Astrocyte (in vitro differentiated cells and primary cell): ENCODE measurements around the gene THYN1. TPM values are rescaled to one million over a fixed set of nuclear protein-coding genes. Genes with fewer than 3 reads are reported as not detected.

Experiments used
- DNase-seq: peaks from one replicate; pipeline ENCODE4 v3.0.0-alpha.2; 2010; ENCODE audit warnings: low read depth
- FAIRE-seq: peaks from 2 replicates; lab custom pipeline; 2011; peaks lifted over from hg19 to GRCh38; lab: Jason Lieb, UNC
- H2AFZ ChIP-seq: 2 replicates; pipeline ENCODE4 v1.6.0; 2012; ENCODE audit warnings: low read depth, low read length, inconsistent platforms
- H3K27ac ChIP-seq: 2 replicates; pipeline ENCODE4 v1.5.1; 2011; ENCODE audit warnings: low read depth, low read length, inconsistent platforms
- H3K27me3 ChIP-seq: 2 replicates; pipeline ENCODE4 v1.6.0; 2011; ENCODE audit warnings: low read length, inconsistent platforms; ENCODE audit not compliant: insufficient read depth
- H3K36me3 ChIP-seq: 2 replicates; pipeline ENCODE4 v1.5.1; 2011; ENCODE audit warnings: low read length, inconsistent platforms; ENCODE audit not compliant: insufficient read depth
- H3K4me1 ChIP-seq: 2 replicates; pipeline ENCODE4 v1.5.1; 2011; ENCODE audit warnings: low read length, inconsistent platforms; ENCODE audit not compliant: insufficient read depth
- H3K4me2 ChIP-seq: 2 replicates; pipeline ENCODE4 v1.6.0; 2012; ENCODE audit warnings: low read length, inconsistent platforms
- H3K4me3 ChIP-seq: 2 replicates; pipeline ENCODE4 v1.5.1; 2011; ENCODE audit warnings: low read depth, mild to moderate bottlenecking, low read length, inconsistent platforms; ENCODE audit not compliant: insufficient read depth
- H3K79me2 ChIP-seq: 2 replicates; pipeline ENCODE4 v1.6.0; 2012; ENCODE audit warnings: mild to moderate bottlenecking, low read length, inconsistent platforms; ENCODE audit not compliant: insufficient read depth
- H3K9ac ChIP-seq: 2 replicates; pipeline ENCODE4 v1.6.0; 2012; ENCODE audit warnings: mild to moderate bottlenecking, low read length, inconsistent platforms
- H3K9me3 ChIP-seq: 2 replicates; pipeline ENCODE4 v1.5.1; 2012; ENCODE audit warnings: low read depth, mild to moderate bottlenecking, low read length, inconsistent platforms; ENCODE audit not compliant: insufficient read depth
- H4K20me1 ChIP-seq: 2 replicates; pipeline ENCODE4 v1.6.0; 2012; ENCODE audit warnings: low read length, inconsistent platforms; ENCODE audit not compliant: insufficient read depth
- H3K27ac Mint-ChIP-seq: one replicate; pipeline ENCODE4 v1.8.0; 2021; ENCODE audit warnings: mild to moderate bottlenecking, mixed read lengths; ENCODE audit not compliant: unreplicated experiment
- H3K27me3 Mint-ChIP-seq: one replicate; pipeline ENCODE4 v1.8.0; 2021; ENCODE audit warnings: low read depth, mixed read lengths; ENCODE audit not compliant: unreplicated experiment
- H3K36me3 Mint-ChIP-seq: one replicate; pipeline ENCODE4 v1.8.0; 2021; ENCODE audit warnings: low read depth, mixed read lengths; ENCODE audit not compliant: unreplicated experiment
- H3K4me1 Mint-ChIP-seq: one replicate; pipeline ENCODE4 v1.8.0; 2021; ENCODE audit warnings: low read depth, mixed read lengths; ENCODE audit not compliant: unreplicated experiment
- H3K4me3 Mint-ChIP-seq: one replicate; pipeline ENCODE4 v1.8.0; 2021; ENCODE audit warnings: mild to moderate bottlenecking, moderate library complexity, mixed read lengths; ENCODE audit not compliant: unreplicated experiment
- H3K9me3 Mint-ChIP-seq: one replicate; pipeline ENCODE4 v1.8.0; 2021; ENCODE audit warnings: mild to moderate bottlenecking, mixed read lengths; ENCODE audit not compliant: unreplicated experiment
- CTCF ChIP-seq: IDR thresholded peaks from 2 replicates; pipeline ENCODE4 v1.5.1; 2011; ENCODE audit warnings: low read depth, mild to moderate bottlenecking, inconsistent platforms, low read length, moderate library complexity; ENCODE audit not compliant: insufficient read depth
- EZH2 ChIP-seq: IDR thresholded peaks from 2 replicates; pipeline ENCODE4 v1.6.1; 2012; ENCODE audit warnings: mild to moderate bottlenecking, low read length, inconsistent platforms; ENCODE audit not compliant: insufficient read depth
- total RNA-seq: library from RNA; stranded (reverse); gene quantifications from 2 replicates; pipeline ENCODE4 v1.2.1, GENCODE V29; 2021

THYN1 gene
- total RNA-seq, 1 donor from 2014 or later, result 30.5 TPM

DNA sequence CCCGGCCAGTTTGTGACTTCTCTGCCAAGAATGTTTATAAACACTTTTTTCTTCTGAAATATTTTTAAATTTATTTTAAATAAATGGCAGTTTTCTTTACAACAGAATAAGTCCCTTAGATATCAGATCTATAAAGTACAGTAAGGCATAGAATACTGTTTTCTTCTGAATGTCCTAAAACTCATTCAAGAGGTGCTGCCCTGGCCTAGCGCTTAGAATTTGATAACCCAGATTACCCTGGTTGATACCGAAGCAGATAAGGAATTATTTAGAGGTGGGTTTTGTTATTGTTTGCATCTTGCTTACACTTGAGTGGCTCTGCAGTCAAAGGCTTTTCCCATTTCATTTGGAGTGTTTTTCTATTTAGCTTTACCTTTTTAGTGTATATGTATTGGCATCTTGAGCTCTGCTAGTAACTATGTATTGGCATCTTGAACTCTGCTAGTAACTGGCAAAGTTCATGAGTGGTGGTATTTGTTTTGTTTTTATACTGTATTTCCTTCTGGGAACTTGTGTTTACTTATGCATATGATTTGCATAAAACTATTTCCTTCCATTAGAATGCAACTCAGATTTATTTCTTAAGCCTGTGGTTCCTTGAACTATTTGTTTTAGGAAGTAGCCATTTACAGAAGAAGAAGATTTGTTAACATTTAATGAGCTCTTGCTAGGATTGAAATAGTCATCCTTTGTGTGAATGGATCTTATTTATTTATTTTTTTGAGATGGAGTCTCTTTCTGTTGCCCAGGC lies 1.5 kb upstream of the THYN1 start:
- Histone ChIP-seq H3K36me3 (peaks cover 13% of the 10 kb centered on the region), H2AFZ (no peak overlapping the region), H3K79me2 (peaks cover 25% of the 10 kb centered on the region), H3K9ac (peak overlapping the region; percentile 75), H4K20me1 (peaks cover 16% of the 10 kb centered on the region), H3K27me3 (no peaks in the 10 kb centered on the region), H3K4me3 (peak overlapping the region; percentile 60), H3K4me2 (peak overlapping the region; percentile 98), H3K4me1 (peaks cover 10% of the 10 kb centered on the region), H3K27ac (no peak overlapping the region), H3K9me3 (no peaks in the 10 kb centered on the region)
- Mint-ChIP-seq H3K4me1 (peaks cover 4% of the 10 kb centered on the region), H3K4me3 (peak overlapping the region; percentile 98), H3K27ac (no peak overlapping the region), H3K36me3 (peaks cover 12% of the 10 kb centered on the region), H3K9me3 (no peaks in the 10 kb centered on the region), H3K27me3 (no peaks in the 10 kb centered on the region)
- FAIRE-seq (no peak), DNase-seq (no peak)
- TF ChIP-seq CTCF (no peak), EZH2 (no peak)

DNA sequence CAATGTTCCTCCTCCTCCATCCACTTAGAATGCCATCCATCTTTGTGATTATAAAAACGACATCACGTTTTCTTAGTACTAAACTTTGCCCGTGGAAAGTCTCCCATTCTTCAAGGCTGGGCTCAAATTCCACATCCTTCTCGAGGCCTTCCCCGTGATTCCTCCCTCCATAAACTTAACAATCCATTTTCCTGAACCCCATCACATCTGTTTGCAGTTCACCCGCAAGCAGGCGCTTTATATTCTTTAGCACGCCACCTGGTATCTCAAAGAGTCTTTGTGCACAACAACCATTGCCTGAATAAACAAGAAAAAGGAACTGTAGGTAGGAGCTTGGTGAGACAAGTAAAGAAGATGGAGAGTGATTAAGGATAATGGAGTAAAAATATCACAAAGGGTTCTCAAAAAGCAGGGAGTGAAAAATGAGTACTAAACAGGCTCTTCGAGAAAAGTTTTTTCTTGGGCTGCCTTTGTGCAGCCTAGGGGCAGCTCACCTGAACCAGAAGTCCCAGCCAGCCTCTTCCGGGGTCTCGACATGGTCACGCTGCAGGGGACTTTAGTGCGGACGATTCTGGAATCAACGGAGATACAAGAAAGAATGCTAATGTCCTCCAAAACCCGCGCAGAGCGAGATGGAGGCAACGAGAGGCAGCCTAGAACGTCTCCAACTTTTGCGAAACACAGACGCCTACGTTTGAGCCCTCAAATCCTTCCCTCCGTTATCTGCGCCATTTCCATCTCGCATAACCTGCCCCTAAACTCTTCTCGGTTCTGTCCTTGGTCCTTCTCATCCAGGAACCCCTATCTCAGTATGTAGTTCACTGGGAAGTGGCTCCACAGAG lies 585 bp downstream of the THYN1 start:
- peaks cover 4% of the 10 kb centered on the region for H3K4me1 Mint-ChIP-seq
- H3K27ac Mint-ChIP-seq, result peak overlapping the region; percentile 70
- H3K4me1 ChIP-seq, result peaks cover 10% of the 10 kb centered on the region
- H3K27ac ChIP-seq, result peak overlapping the region; percentile 41
- H3K9me3 Mint-ChIP-seq, result no peaks in the 10 kb centered on the region
- peaks cover 2% of the 10 kb centered on the region for H3K36me3 Mint-ChIP-seq
- peak overlapping the region; percentile 98 for H3K4me3 Mint-ChIP-seq
- no peak for FAIRE-seq
- H3K4me2 ChIP-seq, result peak overlapping the region; percentile 98
- TF ChIP-seq EZH2 (no peak), CTCF (no peak)
- peak overlapping the region; percentile 81 for H3K9ac ChIP-seq
- H4K20me1 ChIP-seq, result peaks cover 16% of the 10 kb centered on the region
- peaks cover 13% of the 10 kb centered on the region for H3K36me3 ChIP-seq
- H3K4me3 ChIP-seq, result peak overlapping the region; percentile 95
- no peaks in the 10 kb centered on the region for H3K9me3 ChIP-seq
- no peaks in the 10 kb centered on the region for H3K27me3 Mint-ChIP-seq
- no peak for DNase-seq
- H3K79me2 ChIP-seq, result peaks cover 25% of the 10 kb centered on the region
- H3K27me3 ChIP-seq, result no peaks in the 10 kb centered on the region
- peak overlapping the region; percentile 93 for H2AFZ ChIP-seq
